NB4 (cell line): ENCODE data around the gene APMAP.

Experiments used
- DNase-seq: peaks from one replicate; pipeline ENCODE4 v3.0.0; 2010; ENCODE audit warnings: low read depth
- H3K4me3 ChIP-seq: one replicate; pipeline ENCODE4 v1.5.1; 2011; ENCODE audit warnings: mild to moderate bottlenecking, low read depth, low read length, moderate library complexity
- CTCF ChIP-seq: IDR thresholded peaks from one replicate; pipeline ENCODE4 v1.5.1; 2012; ENCODE audit warnings: low read depth, low read length
- MAX ChIP-seq: IDR thresholded peaks from 2 replicates; pipeline ENCODE4 v1.6.1; 2011; ENCODE audit warnings: low read depth, low read length
- MYC ChIP-seq: IDR thresholded peaks from 2 replicates; pipeline ENCODE4 v1.6.1; 2011; ENCODE audit warnings: low read depth, low read length
- POLR2A ChIP-seq: IDR thresholded peaks from 2 replicates; pipeline ENCODE4 v1.6.1; 2011; ENCODE audit warnings: mild to moderate bottlenecking; ENCODE audit not compliant: insufficient read length; ENCODE audit errors: extremely low read depth

APMAP gene

GRCh38 chr20:24958506-24959385 is 33.8 kb downstream of the APMAP start:
- DNase-seq = no peak
- TF ChIP-seq MYC (no peak), CTCF (no peak), POLR2A (no peak)

GRCh38 chr20:24957326-24958016 is 35.1 kb downstream of the APMAP start:
- no peak for DNase-seq
- TF ChIP-seq MYC (no peak), CTCF (no peak), POLR2A (no peak), MAX (no peak)
- no peak overlapping the region for H3K4me3 ChIP-seq

More at GRCh38 chr20:24958506-24959385, 33.8 kb downstream of the APMAP start:
- H3K4me3 ChIP-seq = no peak overlapping the region

GRCh38 chr20:24956001-24956841 is 36.3 kb downstream of the APMAP start:
- TF ChIP-seq POLR2A = no peak

GRCh38 chr20:24955045-24955444 is 37.5 kb downstream of the APMAP start:
- H3K4me3 ChIP-seq = no peak overlapping the region
- TF ChIP-seq MYC (peak; percentile 59), CTCF (no peak), MAX (peak; percentile 88)
- peak; percentile 76 for DNase-seq

More at GRCh38 chr20:24956001-24956841, 36.3 kb downstream of the APMAP start:
- DNase-seq = no peak
- H3K4me3 ChIP-seq = no peak overlapping the region

GRCh38 chr20:24954566-24954965 is 38.0 kb downstream of the APMAP start:
- H3K4me3 ChIP-seq = no peak overlapping the region
- TF ChIP-seq POLR2A (no peak), MAX (no peak), MYC (no peak), CTCF (no peak)
- no peak for DNase-seq

- DNase-seq = no peak
- no peak for TF ChIP-seq MAX
- TF ChIP-seq CTCF = no peak
- no peak for TF ChIP-seq MYC
- TF ChIP-seq POLR2A = no peak
- H3K4me3 ChIP-seq = no peak overlapping the region
Observed at GRCh38 chr20:24954151-24954550, 38.4 kb downstream of the APMAP start.
